A673 (cell line): ENCODE results near the gene EXOC3L4. TPM values are rescaled to one million over a fixed set of nuclear protein-coding genes. Genes with fewer than 3 reads are reported as not detected.
A peak's percentile ranks its signal among the peaks of the same experiment; 100 is the strongest.

ENCODE experiments used
- BruUV-seq: library from RNA; stranded (reverse); fragments of 400-500 nt; replicated peaks from 2 replicates; lab custom pipeline; 2021; lab: Mats Ljungman, UMichigan
- CTCF ChIA-PET: fragments of 300-600 bp; sonication (Branson Sonifier 250); formaldehyde crosslinking; loops from one replicate; lab custom pipeline; 2022; ENCODE audit warnings: antibody characterized with exemption; lab: Charles Lee
- POLR2A ChIA-PET: fragments of 300-600 bp; sonication (Branson Sonifier 250); formaldehyde crosslinking; loops from one replicate; lab custom pipeline; 2022; ENCODE audit warnings: antibody characterized with exemption; ENCODE audit not compliant: low non-redundant PET; lab: Charles Lee
- DNase-seq: peaks from one replicate; pipeline ENCODE4 v3.0.0-alpha.2; 2015; ENCODE audit warnings: low spot score
- H3K27ac ChIP-seq: fragments of 200-600 bp; sonication (generic); 2 replicates; pipeline ENCODE4 v1.5.1; 2016; ENCODE audit warnings: mixed run types, low read depth, mild to moderate bottlenecking, mixed read lengths, antibody characterized with exemption, low read length; ENCODE audit not compliant: poor library complexity, severe bottlenecking
- H3K27me3 ChIP-seq: fragments of 200-600 bp; sonication (generic); replicated peaks from 2 replicates; pipeline ENCODE4 v1.6.1; 2017; ENCODE audit warnings: mixed run types, low read depth, mild to moderate bottlenecking, mixed read lengths, antibody characterized with exemption, low read length; ENCODE audit not compliant: insufficient read depth, poor library complexity
- H3K36me3 ChIP-seq: fragments of 200-600 bp; sonication (generic); 2 replicates; pipeline ENCODE4 v1.6.1; 2016; ENCODE audit warnings: mixed run types, mild to moderate bottlenecking, mixed read lengths, antibody characterized with exemption, low read length; ENCODE audit not compliant: insufficient read depth, poor library complexity, severe bottlenecking
- H3K4me1 ChIP-seq: fragments of 200-600 bp; sonication (generic); 2 replicates; pipeline ENCODE4 v1.6.1; 2017; ENCODE audit warnings: mixed run types, mild to moderate bottlenecking, mixed read lengths, antibody characterized with exemption, low read length; ENCODE audit not compliant: insufficient read depth, poor library complexity, severe bottlenecking
- H3K4me3 ChIP-seq: fragments of 200-600 bp; sonication (generic); 2 replicates; pipeline ENCODE4 v1.5.1; 2016; ENCODE audit warnings: low read depth, mixed run types, mild to moderate bottlenecking, mixed read lengths, low read length; ENCODE audit not compliant: poor library complexity, severe bottlenecking
- H3K9me3 ChIP-seq: fragments of 200-600 bp; sonication (generic); 2 replicates; pipeline ENCODE4 v1.6.1; 2016; ENCODE audit warnings: mixed run types, low read depth, mild to moderate bottlenecking, mixed read lengths, antibody characterized with exemption, low read length; ENCODE audit not compliant: poor library complexity, severe bottlenecking
- CTCF ChIP-seq: fragments of 300-800, 200-600 bp; sonication (generic); conservative IDR thresholded peaks from 2 replicates; pipeline ENCODE4 v1.5.1; 2017; ENCODE audit warnings: low read depth, mild to moderate bottlenecking, antibody characterized with exemption, low read length, moderate library complexity, mixed read lengths
- EZH2 ChIP-seq: fragments of 200-600 bp; sonication (generic); IDR thresholded peaks from 2 replicates; pipeline ENCODE4 v1.6.1; 2017; ENCODE audit warnings: borderline replicate concordance, low read depth, mild to moderate bottlenecking, mixed read lengths, antibody characterized with exemption, low read length; ENCODE audit not compliant: poor library complexity, severe bottlenecking
- intact Hi-C: fragments of 100-400 bp; cut with micrococcal nuclease; formaldehyde crosslinking; loops from one replicate; pipeline ENCODE4 v1.10.0; 2022; ENCODE audit not compliant: unreplicated experiment
- total RNA-seq: library from RNA; stranded (reverse); gene quantifications from 2 replicates; pipeline ENCODE4 v1.2.3, GENCODE V29; 2021

EXOC3L4 gene
- total RNA-seq, 1 experiment from 2014 or later: not detected

GRCh38 chr14:103123634-103124500 lies 29.3 kb downstream of the EXOC3L4 start:
- TF ChIP-seq EZH2: no peak
- 0 out of 2 replicates have a peak, but pooled peaks have one; percentile 29 for TF ChIP-seq CTCF
- DNase-seq: no peak
- Histone ChIP-seq H3K4me3 (peak overlapping the region; percentile 15), H3K4me1 (peaks cover 21% of the 10 kb centered on the region), H3K9me3 (no peaks in the 10 kb centered on the region), H3K27me3 (no peaks in the 10 kb centered on the region), H3K27ac (no peak overlapping the region), H3K36me3 (no peaks in the 10 kb centered on the region)
- intact Hi-C loops: no loop called here
- ChIA-PET POLR2A (no interaction called here), CTCF (interaction anchor here (0.7 kb wide), 1 partner anchor 19 kb away, joined by 3 read pairs; no protein-coding TSS in a partner anchor)
- no TSS peak for BruUV-seq

- DNase-seq: no peak
- Histone ChIP-seq H3K27me3 (no peaks in the 10 kb centered on the region), H3K9me3 (no peaks in the 10 kb centered on the region), H3K4me1 (peaks cover 21% of the 10 kb centered on the region), H3K27ac (no peak overlapping the region), H3K36me3 (no peaks in the 10 kb centered on the region), H3K4me3 (no peak overlapping the region)
- ChIA-PET CTCF (no interaction called here), POLR2A (no interaction called here)
- no TSS peak for BruUV-seq
- intact Hi-C loops: no loop called here
- TF ChIP-seq CTCF (no peak), EZH2 (no peak)
These were observed 30.0 kb downstream of the EXOC3L4 start for GRCh38 chr14:103124501-103125001.

- no peak for DNase-seq
- BruUV-seq: no TSS peak
- Histone ChIP-seq H3K27ac (no peak overlapping the region), H3K4me1 (peaks cover 21% of the 10 kb centered on the region), H3K9me3 (no peaks in the 10 kb centered on the region), H3K36me3 (no peaks in the 10 kb centered on the region), H3K27me3 (no peaks in the 10 kb centered on the region), H3K4me3 (no peak overlapping the region)
- intact Hi-C loops: no loop called here
- TF ChIP-seq CTCF (no peak), EZH2 (no peak)
- ChIA-PET CTCF (no interaction called here), POLR2A (no interaction called here)
These were observed 30.9 kb downstream of the EXOC3L4 start for GRCh38 chr14:103125098-103126070.
